ENCODE measurements around the gene PRPF19.

The PRPF19 gene

GRCh38 chr11:60879104-60879503 is 27.3 kb downstream of the PRPF19 start:
- CTCF ChIA-PET, result interaction anchor here (1.0 to 15.9 kb wide), 3 partner anchors 21 to 95 kb away, joined by 3 to 128 read pairs (median 5); no protein-coding TSS in a partner anchor
- WGBS (ENCODE audit: insufficient coverage), result no CpG with 5 or more reads among the region's 1 CpG

GRCh38 chr11:60878245-60879101 is 27.9 kb downstream of the PRPF19 start:
- Histone ChIP-seq H3K27me3 (replicated peaks in 2 of 5; ENCODE audit: control insufficient read depth in 4 of 5, insufficient read depth in 5 of 5, low read length in 4 of 5) (no peaks in the 10 kb centered on the region), H3K4me1 (ENCODE audit: control extremely low read depth in 1 of 4, control insufficient read depth in 4 of 4, insufficient read depth in 4 of 4, low read length in 3 of 4) (no peaks in the 10 kb centered on the region), H3K27ac (ENCODE audit: insufficient read depth in 1 of 2, low read depth in 1 of 2, low read length in 2 of 2, poor library complexity in 1 of 2, severe bottlenecking in 2 of 2) (no peak overlapping the region), H3K9me3 (ENCODE audit: control extremely low read depth in 1 of 5, control insufficient read depth in 4 of 5, insufficient read depth in 2 of 5, low read depth in 1 of 5, low read length in 4 of 5) (no peaks in the 10 kb centered on the region), H3K4me3 (ENCODE audit: control insufficient read depth in 1 of 7, extremely low read depth in 1 of 7, insufficient read depth in 4 of 7, low read depth in 2 of 7, low read length in 6 of 7) (no peak overlapping the region), H3K36me3 (ENCODE audit: control insufficient read depth in 4 of 4, insufficient read depth in 4 of 4, low read length in 3 of 4) (peaks cover 0 to 16% (median 5%) of the 10 kb centered on the region in 4 experiments)
- CTCF ChIA-PET, result interaction anchor here (1.0 to 15.9 kb wide), 4 partner anchors 9 to 95 kb away, joined by 3 to 128 read pairs (median 8); no protein-coding TSS in a partner anchor
- WGBS (ENCODE audit: insufficient coverage), result 78% methylated on average over 3 of the region's 5 CpGs
- POLR2A ChIA-PET, result no interaction called here
- no peak for DNase-seq

More at GRCh38 chr11:60879104-60879503, 27.3 kb downstream of the PRPF19 start:
- DNase-seq, result no peak
- H3K36me3 ChIP-seq (ENCODE audit: control insufficient read depth in 4 of 4, insufficient read depth in 4 of 4, low read length in 3 of 4), result peaks cover 0 to 16% (median 5%) of the 10 kb centered on the region in 4 experiments
- POLR2A ChIA-PET, result no interaction called here
- H3K27ac ChIP-seq (ENCODE audit: insufficient read depth in 1 of 2, low read depth in 1 of 2, low read length in 2 of 2, poor library complexity in 1 of 2, severe bottlenecking in 2 of 2), result no peak overlapping the region
- H3K27me3 ChIP-seq (replicated peaks in 2 of 5; ENCODE audit: control insufficient read depth in 4 of 5, insufficient read depth in 5 of 5, low read length in 4 of 5), result no peaks in the 10 kb centered on the region
- no peaks in the 10 kb centered on the region for H3K4me1 ChIP-seq (ENCODE audit: control extremely low read depth in 1 of 4, control insufficient read depth in 4 of 4, insufficient read depth in 4 of 4, low read length in 3 of 4)
- H3K9me3 ChIP-seq (ENCODE audit: control extremely low read depth in 1 of 5, control insufficient read depth in 4 of 5, insufficient read depth in 2 of 5, low read depth in 1 of 5, low read length in 4 of 5), result no peaks in the 10 kb centered on the region
- H3K4me3 ChIP-seq (ENCODE audit: control insufficient read depth in 1 of 7, extremely low read depth in 1 of 7, insufficient read depth in 4 of 7, low read depth in 2 of 7, low read length in 6 of 7), result no peak overlapping the region

DNA sequence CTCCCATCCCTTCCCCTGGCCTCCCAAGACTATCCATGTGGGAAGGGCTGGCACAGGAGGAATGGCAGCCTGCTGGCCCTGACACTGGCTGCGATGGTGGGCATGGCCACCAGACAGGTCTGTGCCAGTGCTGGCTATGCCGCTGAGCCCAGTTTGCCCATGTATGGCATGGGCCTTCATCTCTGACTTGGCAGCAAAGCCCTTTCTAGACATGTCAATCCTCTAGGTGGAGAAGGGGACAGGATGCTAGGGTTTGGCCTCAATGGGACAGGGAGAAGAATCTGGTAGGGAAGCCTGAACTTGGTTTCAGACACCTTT is 30.3 kb downstream of the PRPF19 start:
- no peak for DNase-seq
- ChIA-PET CTCF (interaction anchor here (1.4 to 15.9 kb wide), 4 partner anchors 9 to 41 kb away, joined by 3 to 128 read pairs (median 8); partner anchors contain the start of gene ZP1), POLR2A (interaction anchor here (1.2 kb wide), 1 partner anchor 10 kb away, joined by 3 read pairs; no protein-coding TSS in a partner anchor)
- peaks cover 0 to 16% (median 5%) of the 10 kb centered on the region in 4 experiments for H3K36me3 ChIP-seq (ENCODE audit: control insufficient read depth in 4 of 4, insufficient read depth in 4 of 4, low read length in 3 of 4)
- no peaks in the 10 kb centered on the region for H3K9me3 ChIP-seq (ENCODE audit: control extremely low read depth in 1 of 5, control insufficient read depth in 4 of 5, insufficient read depth in 2 of 5, low read depth in 1 of 5, low read length in 4 of 5)
- H3K27ac ChIP-seq (ENCODE audit: insufficient read depth in 1 of 2, low read depth in 1 of 2, low read length in 2 of 2, poor library complexity in 1 of 2, severe bottlenecking in 2 of 2), result no peak overlapping the region
- 100% methylated on average over 2 of the region's 2 CpGs for WGBS (ENCODE audit: insufficient coverage)
- H3K27me3 ChIP-seq (replicated peaks in 2 of 5; ENCODE audit: control insufficient read depth in 4 of 5, insufficient read depth in 5 of 5, low read length in 4 of 5), result no peaks in the 10 kb centered on the region
- H3K4me3 ChIP-seq (ENCODE audit: control insufficient read depth in 1 of 7, extremely low read depth in 1 of 7, insufficient read depth in 4 of 7, low read depth in 2 of 7, low read length in 6 of 7), result no peak overlapping the region
- H3K4me1 ChIP-seq (ENCODE audit: control extremely low read depth in 1 of 4, control insufficient read depth in 4 of 4, insufficient read depth in 4 of 4, low read length in 3 of 4), result peaks cover 0 to 12% (median 9%) of the 10 kb centered on the region in 4 experiments

DNA sequence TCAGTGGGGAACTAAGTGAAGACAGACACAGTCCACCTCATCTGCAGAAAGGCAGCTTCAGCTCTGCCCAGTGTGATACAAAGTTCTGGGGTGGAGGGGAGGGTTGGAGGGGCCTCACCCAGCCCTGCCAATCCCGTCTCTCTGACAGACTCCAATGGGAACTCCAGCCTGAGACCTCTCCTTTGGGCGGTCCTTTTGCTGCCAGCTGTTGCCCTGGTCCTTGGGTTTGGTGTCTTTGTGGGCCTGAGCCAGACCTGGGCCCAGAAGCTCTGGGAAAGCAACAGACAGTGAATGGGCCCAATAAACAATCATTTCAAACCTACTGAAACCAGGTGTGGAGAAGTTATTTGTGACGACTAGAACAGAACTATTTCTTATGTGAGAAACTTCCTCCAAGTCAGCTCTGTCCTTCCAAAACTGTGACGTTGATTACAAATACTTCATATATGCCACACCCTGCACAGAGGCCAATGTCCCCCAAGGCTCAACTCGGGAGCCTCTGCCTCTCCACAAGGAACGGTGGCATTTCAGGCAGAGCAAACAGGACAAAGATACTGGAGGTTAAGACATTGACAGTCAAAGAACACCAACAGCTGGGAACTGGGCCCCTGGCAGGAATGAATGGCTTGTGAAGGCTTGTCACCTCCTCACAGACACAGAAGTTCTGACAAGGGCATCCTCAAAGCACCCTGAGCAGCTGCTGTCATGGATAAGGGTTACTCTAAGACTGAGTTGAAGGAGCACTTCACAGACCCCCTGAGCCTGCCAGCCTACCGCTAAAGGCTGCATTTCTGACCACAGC is 30.8 kb downstream of the PRPF19 start:
- Histone ChIP-seq H3K36me3 (ENCODE audit: control insufficient read depth in 4 of 4, insufficient read depth in 4 of 4, low read length in 3 of 4) (peaks cover 0 to 12% (median 4%) of the 10 kb centered on the region in 4 experiments), H3K27me3 (replicated peaks in 2 of 5; ENCODE audit: control insufficient read depth in 4 of 5, insufficient read depth in 5 of 5, low read length in 4 of 5) (no peaks in the 10 kb centered on the region), H3K9me3 (ENCODE audit: control extremely low read depth in 1 of 5, control insufficient read depth in 4 of 5, insufficient read depth in 2 of 5, low read depth in 1 of 5, low read length in 4 of 5) (no peaks in the 10 kb centered on the region), H3K4me3 (ENCODE audit: control insufficient read depth in 1 of 7, extremely low read depth in 1 of 7, insufficient read depth in 4 of 7, low read depth in 2 of 7, low read length in 6 of 7) (no peak overlapping the region), H3K4me1 (ENCODE audit: control extremely low read depth in 1 of 4, control insufficient read depth in 4 of 4, insufficient read depth in 4 of 4, low read length in 3 of 4) (peaks cover 1 to 16% (median 14%) of the 10 kb centered on the region in 4 experiments), H3K27ac (ENCODE audit: insufficient read depth in 1 of 2, low read depth in 1 of 2, low read length in 2 of 2, poor library complexity in 1 of 2, severe bottlenecking in 2 of 2) (no peak overlapping the region)
- POLR2A ChIA-PET, result interaction anchor here (1.2 kb wide), 1 partner anchor 9 kb away, joined by 3 read pairs; no protein-coding TSS in a partner anchor
- 100% methylated on average over 2 of the region's 7 CpGs for WGBS (ENCODE audit: insufficient coverage)
- no peak for DNase-seq
- CTCF ChIA-PET, result interaction anchor here (0.7 to 15.9 kb wide), 6 partner anchors 8 to 74 kb away, joined by 3 to 128 read pairs (median 4); partner anchors contain the start of gene ZP1

- no peak for DNase-seq
- Histone ChIP-seq H3K9me3 (ENCODE audit: control extremely low read depth in 1 of 5, control insufficient read depth in 4 of 5, insufficient read depth in 2 of 5, low read depth in 1 of 5, low read length in 4 of 5) (no peaks in the 10 kb centered on the region), H3K4me3 (ENCODE audit: control insufficient read depth in 1 of 7, extremely low read depth in 1 of 7, insufficient read depth in 4 of 7, low read depth in 2 of 7, low read length in 6 of 7) (no peak overlapping the region), H3K4me1 (ENCODE audit: control extremely low read depth in 1 of 4, control insufficient read depth in 4 of 4, insufficient read depth in 4 of 4, low read length in 3 of 4) (peaks cover 1 to 16% (median 14%) of the 10 kb centered on the region in 4 experiments), H3K27me3 (replicated peaks in 2 of 5; ENCODE audit: control insufficient read depth in 4 of 5, insufficient read depth in 5 of 5, low read length in 4 of 5) (no peaks in the 10 kb centered on the region), H3K27ac (ENCODE audit: insufficient read depth in 1 of 2, low read depth in 1 of 2, low read length in 2 of 2, poor library complexity in 1 of 2, severe bottlenecking in 2 of 2) (no peak overlapping the region), H3K36me3 (ENCODE audit: control insufficient read depth in 4 of 4, insufficient read depth in 4 of 4, low read length in 3 of 4) (peaks cover 0 to 8% (median 2%) of the 10 kb centered on the region in 4 experiments)
- WGBS (ENCODE audit: insufficient coverage), result 98% methylated on average over 13 of the region's 13 CpGs
- CTCF ChIA-PET, result interaction anchor here (0.7 to 15.9 kb wide), 5 partner anchors 11 to 73 kb away, joined by 3 to 128 read pairs (median 3); no protein-coding TSS in a partner anchor
- POLR2A ChIA-PET, result interaction anchor here (1.2 kb wide), 1 partner anchor 8 kb away, joined by 3 read pairs; no protein-coding TSS in a partner anchor
These were observed 31.7 kb downstream of the PRPF19 start for GRCh38 chr11:60874421-60875365.

- Histone ChIP-seq H3K27ac (ENCODE audit: insufficient read depth in 1 of 2, low read depth in 1 of 2, low read length in 2 of 2, poor library complexity in 1 of 2, severe bottlenecking in 2 of 2) (no peak overlapping the region), H3K4me3 (ENCODE audit: control insufficient read depth in 1 of 7, extremely low read depth in 1 of 7, insufficient read depth in 4 of 7, low read depth in 2 of 7, low read length in 6 of 7) (no peak overlapping the region), H3K27me3 (replicated peaks in 2 of 5; ENCODE audit: control insufficient read depth in 4 of 5, insufficient read depth in 5 of 5, low read length in 4 of 5) (no peaks in the 10 kb centered on the region), H3K36me3 (ENCODE audit: control insufficient read depth in 4 of 4, insufficient read depth in 4 of 4, low read length in 3 of 4) (peaks cover 0 to 8% (median 2%) of the 10 kb centered on the region in 4 experiments), H3K4me1 (ENCODE audit: control extremely low read depth in 1 of 4, control insufficient read depth in 4 of 4, insufficient read depth in 4 of 4, low read length in 3 of 4) (peaks cover 1 to 19% (median 14%) of the 10 kb centered on the region in 4 experiments), H3K9me3 (ENCODE audit: control extremely low read depth in 1 of 5, control insufficient read depth in 4 of 5, insufficient read depth in 2 of 5, low read depth in 1 of 5, low read length in 4 of 5) (no peaks in the 10 kb centered on the region)
- 95% methylated on average over 12 of the region's 12 CpGs for WGBS (ENCODE audit: insufficient coverage)
- CTCF ChIA-PET, result interaction anchor here (1.0 to 15.9 kb wide), 3 partner anchors 10 to 98 kb away, joined by 3 to 128 read pairs (median 4); no protein-coding TSS in a partner anchor
- DNase-seq, result no peak
- POLR2A ChIA-PET, result no interaction called here
These were observed 32.9 kb downstream of the PRPF19 start for GRCh38 chr11:60873533-60873932.

All from common myeloid progenitor, CD34-positive (primary cell).